LNCAP (cell line): ENCODE results near the gene NTRK2.

ENCODE experiments used
- CTCF ChIP-seq: fragments of 450-650 bp; IDR thresholded peaks from 2 replicates; pipeline ENCODE4 v1.5.1; 2017; ENCODE audit warnings: mild to moderate bottlenecking

Gene NTRK2

GRCh38 chr9:85067792-85068191, 398.3 kb downstream of the NTRK2 start:
- TF ChIP-seq CTCF: no peak
